GM12878 (cell line): ENCODE data around the gene IFRD2. TPM values are rescaled to one million over a fixed set of nuclear protein-coding genes. Genes with fewer than 3 reads are reported as not detected.

ENCODE experiments used
- ATAC-seq: fragments of 200-7000 bp; cut with Tn5 transposase; 3 replicates; pipeline ENCODE4 v1.9.1; 2020; ENCODE audit warnings: mild to moderate bottlenecking, moderate library complexity
- BruUV-seq: library from RNA; stranded (reverse); fragments of 400-500 nt; replicated peaks from 2 replicates; lab custom pipeline; 2021; lab: Mats Ljungman, UMichigan
- CTCF ChIA-PET: fragments of 300-600 bp; sonication (Branson Sonifier 250); formaldehyde crosslinking; extraction: SDS; loops from one replicate; lab custom pipeline; 2021; ENCODE audit warnings: inconsistent platforms; lab: Yijun Ruan, JAX
- POLR2A ChIA-PET: fragments of 350-600 bp; formaldehyde crosslinking; extraction: SDS; loops from one replicate; lab custom pipeline; 2021; ENCODE audit warnings: inconsistent platforms; lab: Charles Lee
- RAD21 ChIA-PET: fragments of 300-600 bp; sonication (Branson Sonifier 250); formaldehyde crosslinking; loops from one replicate; lab custom pipeline; 2023; ENCODE audit warnings: antibody characterized with exemption; ENCODE audit not compliant: unreplicated experiment; lab: Charles Lee
- SMC1A ChIA-PET: fragments of 300-600 bp; sonication (Branson Sonifier 250); formaldehyde crosslinking; loops from one replicate; lab custom pipeline; 2023; ENCODE audit not compliant: unreplicated experiment, uncharacterized antibody; lab: Charles Lee
- DNase-seq: peaks from one replicate; pipeline ENCODE4 v3.0.0-alpha.2; 2011; ENCODE audit warnings: low read depth, low spot score
- FAIRE-seq: peaks from 3 replicates; lab custom pipeline; 2011; peaks lifted over from hg19 to GRCh38; lab: Jason Lieb, UNC
- H2AFZ ChIP-seq: 2 replicates; pipeline ENCODE4 v1.6.0; 2011; ENCODE audit warnings: low read depth, low read length, control low read depth; ENCODE audit not compliant: control insufficient read depth
- H3K27ac ChIP-seq: 2 replicates; pipeline ENCODE4 v1.5.1; 2011; ENCODE audit warnings: control low read depth; ENCODE audit not compliant: control insufficient read depth, insufficient read depth
- H3K27me3 ChIP-seq, 2 experiments: replicated peaks in 1 of 2; 2 replicates each; pipeline versions ENCODE4 v1.6.0 to v1.6.1; 2011; ENCODE audit warnings: low read length in 1 of 2; ENCODE audit not compliant: control insufficient read depth in 2 of 2, insufficient read depth in 2 of 2
- H3K36me3 ChIP-seq, 2 experiments: 2 replicates each; pipeline ENCODE4 v1.5.1; 2011; ENCODE audit warnings: low read length in 1 of 2; ENCODE audit not compliant: control insufficient read depth in 2 of 2, insufficient read depth in 2 of 2
- H3K4me1 ChIP-seq: 2 replicates; pipeline ENCODE4 v1.6.1; 2011; ENCODE audit warnings: mild to moderate bottlenecking, low read length, moderate library complexity, mixed read lengths; ENCODE audit not compliant: control insufficient read depth, insufficient read depth
- H3K4me2 ChIP-seq: 2 replicates; pipeline ENCODE4 v1.6.0; 2011; ENCODE audit warnings: control low read depth; ENCODE audit not compliant: control insufficient read depth, insufficient read depth
- H3K4me3 ChIP-seq: fragments of 200-600 bp; sonication (generic); 2 replicates; pipeline ENCODE4 v1.5.1; 2016
- H3K79me2 ChIP-seq: 2 replicates; pipeline ENCODE4 v1.6.0; 2011; ENCODE audit warnings: low read length; ENCODE audit not compliant: control insufficient read depth, insufficient read depth
- H3K9ac ChIP-seq: 2 replicates; pipeline ENCODE4 v1.8.0; 2011; ENCODE audit warnings: low read length, control low read depth, mixed read lengths; ENCODE audit not compliant: control insufficient read depth, insufficient read depth
- H3K9me3 ChIP-seq: replicated peaks from 3 replicates; pipeline ENCODE4 v1.5.1; 2011; ENCODE audit warnings: mild to moderate bottlenecking, low read length; ENCODE audit not compliant: control insufficient read depth, insufficient read depth
- H4K20me1 ChIP-seq: 2 replicates; pipeline ENCODE4 v1.6.0; 2011; ENCODE audit not compliant: control insufficient read depth, insufficient read depth
- DPF2 ChIP-seq: fragments of 450-650 bp; IDR thresholded peaks from 2 replicates; pipeline ENCODE4 v1.6.1; 2017; ENCODE audit warnings: mild to moderate bottlenecking
- E2F4 ChIP-seq: IDR thresholded peaks from 2 replicates; pipeline ENCODE4 v1.6.1; 2012; ENCODE audit warnings: low read depth, low read length, improper control_type of control experiment
- EED ChIP-seq: sonication (generic); IDR thresholded peaks from 2 replicates; pipeline ENCODE4 v1.6.1; 2016; ENCODE audit warnings: antibody characterized with exemption, low read depth
- EP300 ChIP-seq, 2 experiments: fragments of 150-350 bp in 1 of 2; IDR thresholded peaks; 2 replicates each; pipeline ENCODE4 v1.6.1; 2011 to 2012; ENCODE audit warnings: low read depth in 2 of 2, low read length in 2 of 2, borderline replicate concordance in 1 of 2, improper control_type of control experiment in 1 of 2, inconsistent platforms in 1 of 2; ENCODE audit not compliant: control insufficient read depth in 1 of 2
- IRF5 ChIP-seq: fragments of 450-650 bp; IDR thresholded peaks from 2 replicates; pipeline ENCODE4 v1.6.1; 2017; ENCODE audit warnings: borderline replicate concordance
- REST ChIP-seq: IDR thresholded peaks from 2 replicates; pipeline ENCODE4 v1.6.1; 2012; ENCODE audit warnings: mild to moderate bottlenecking, low read depth, low read length
- YY1 ChIP-seq: IDR thresholded peaks from 2 replicates; pipeline ENCODE4 v1.6.1; 2011; ENCODE audit warnings: low read depth, mild to moderate bottlenecking, low read length
- ZNF207 ChIP-seq: fragments of 450-650 bp; IDR thresholded peaks from 2 replicates; pipeline ENCODE4 v1.6.1; 2014; ENCODE audit warnings: antibody characterized with exemption, mild to moderate bottlenecking, borderline replicate concordance
- ZNF274 ChIP-seq: IDR thresholded peaks from one replicate; pipeline ENCODE4 v1.8.0; 2011; ENCODE audit not compliant: insufficient read length, insufficient read depth
- WGBS: methylation state at CpG from one replicate; pipeline ENCODE4 v1.1.6; 2016; ENCODE audit warnings: low lambda C conversion rate; ENCODE audit not compliant: insufficient replicate concordance, insufficient coverage; ENCODE audit errors: missing lambda C conversion rate; 5-methylcytosine and 5-hydroxymethylcytosine counted together
- in situ Hi-C: fragments of 300-500 bp; cut with MboI; formaldehyde crosslinking; loops from 9 replicates; pipeline ENCODE4 v1.14.3; 2018; ENCODE audit warnings: mixed read lengths
- intact Hi-C: fragments of 100-400 bp; cut with micrococcal nuclease; formaldehyde crosslinking; loops from one replicate; pipeline ENCODE4 v1.14.2; 2022; ENCODE audit not compliant: unreplicated experiment
- polyA plus RNA-seq, 11 experiments: library from polyadenylated mRNA; depleted of rRNA in 4 of 11; unstranded in 6 of 11; stranded (reverse) in 5 of 11; fragments of >200 nt; fragmentation: Nextera tagmentation in 4 of 11; fragmentation: Illumina TruSeq in 1 of 11; extraction: Ambion mirVana in 4 of 11; extraction: Trizol in 1 of 11; gene quantifications; 1 replicate in 1 of 11; 2 replicates in 10 of 11; pipeline versions ENCODE4 v1.2.1 to v1.2.3, GENCODE V29; 2011 to 2016; ENCODE audit warnings: inconsistent platforms in 2 of 11, missing spikeins in 2 of 11, low read depth in 1 of 11
- total RNA-seq, 4 experiments: library from RNA; depleted of rRNA in 3 of 4; stranded (reverse); fragments of >200 nt in 3 of 4; fragmentation: Illumina TruSeq in 1 of 4; extraction: Trizol in 1 of 4; gene quantifications; 2 replicates each; pipeline versions ENCODE4 v1.2.1 to v1.2.3, GENCODE V29; 2013 to 2021
- TF ChIP-seq, protein P1 (sequence below): fragments of 450-650 bp; IDR thresholded peaks from 2 replicates; pipeline ENCODE4 v1.6.1; 2018; ENCODE audit warnings: borderline replicate concordance, mild to moderate bottlenecking; ENCODE audit not compliant: partially characterized antibody
- TF ChIP-seq, protein P2 (sequence below): fragments of 450-650 bp; formaldehyde crosslinking; IDR thresholded peaks from 2 replicates; pipeline ENCODE4 v1.5.0; 2022; ENCODE audit warnings: mild to moderate bottlenecking, missing genetic modification characterization

IFRD2 gene
- total and polyA plus RNA-seq, 10 of the 15 experiments (the other 5 are each of a cell fraction or from before 2014, with no cell fraction given) = 19.1 to 153 (median 80.3) TPM

- Histone ChIP-seq H4K20me1 (peaks cover 5% of the 10 kb centered on the region), H3K27me3 (no peaks in the 10 kb centered on the region), H3K36me3 (peaks cover 37 to 54% of the 10 kb centered on the region in 2 experiments), H3K9me3 (peaks cover 13% of the 10 kb centered on the region; the same call in 1 of the 3 replicates), H3K4me3 (no peak overlapping the region), H3K27ac (no peak overlapping the region), H3K9ac (no peak overlapping the region), H3K4me2 (no peak overlapping the region), H3K79me2 (peaks cover 9% of the 10 kb centered on the region), H2AFZ (no peak overlapping the region), H3K4me1 (peaks cover 5% of the 10 kb centered on the region; the same call in 1 of the 2 replicates)
- POLR2A ChIA-PET = no interaction called here
- ATAC-seq = no peak
- RAD21 ChIA-PET = interaction anchor here (1.0 kb wide), 1 partner anchor 9 kb away, joined by 4 read pairs; no protein-coding TSS in a partner anchor
- no peak for FAIRE-seq
- intact Hi-C loops = no loop called here
- DNase-seq = no peak
- BruUV-seq = no TSS peak
- 94% methylated on average over 9 of the region's 9 CpGs for WGBS
- in situ Hi-C loops = no loop called here
- SMC1A ChIA-PET = no interaction called here
- CTCF ChIA-PET = interaction anchor here (1.6 kb wide), 1 partner anchor 29 kb away, joined by 4 read pairs; no protein-coding TSS in a partner anchor
- TF ChIP-seq DPF2 (no peak), REST (no peak), ZNF207 (no peak), EED (no peak), YY1 (no peak), ZNF274 (no peak), E2F4 (no peak), EP300 (IDR thresholded peaks at IDR 0.05; ENCODE audit: borderline replicate concordance in 1 of 2, control insufficient read depth in 1 of 2, low read depth in 2 of 2, low read length in 2 of 2) (no peak), IRF5 (no peak)
- TF ChIP-seq, protein P1, sequence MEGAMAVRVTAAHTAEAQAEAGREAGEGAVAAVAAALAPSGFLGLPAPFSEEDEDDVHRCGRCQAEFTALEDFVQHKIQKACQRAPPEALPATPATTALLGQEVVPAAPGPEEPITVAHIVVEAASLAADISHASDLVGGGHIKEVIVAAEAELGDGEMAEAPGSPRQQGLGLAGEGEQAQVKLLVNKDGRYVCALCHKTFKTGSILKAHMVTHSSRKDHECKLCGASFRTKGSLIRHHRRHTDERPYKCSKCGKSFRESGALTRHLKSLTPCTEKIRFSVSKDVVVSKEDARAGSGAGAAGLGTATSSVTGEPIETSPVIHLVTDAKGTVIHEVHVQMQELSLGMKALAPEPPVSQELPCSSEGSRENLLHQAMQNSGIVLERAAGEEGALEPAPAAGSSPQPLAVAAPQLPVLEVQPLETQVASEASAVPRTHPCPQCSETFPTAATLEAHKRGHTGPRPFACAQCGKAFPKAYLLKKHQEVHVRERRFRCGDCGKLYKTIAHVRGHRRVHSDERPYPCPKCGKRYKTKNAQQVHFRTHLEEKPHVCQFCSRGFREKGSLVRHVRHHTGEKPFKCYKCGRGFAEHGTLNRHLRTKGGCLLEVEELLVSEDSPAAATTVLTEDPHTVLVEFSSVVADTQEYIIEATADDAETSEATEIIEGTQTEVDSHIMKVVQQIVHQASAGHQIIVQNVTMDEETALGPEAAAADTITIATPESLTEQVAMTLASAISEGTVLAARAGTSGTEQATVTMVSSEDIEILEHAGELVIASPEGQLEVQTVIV = no peak
- TF ChIP-seq, protein P2, sequence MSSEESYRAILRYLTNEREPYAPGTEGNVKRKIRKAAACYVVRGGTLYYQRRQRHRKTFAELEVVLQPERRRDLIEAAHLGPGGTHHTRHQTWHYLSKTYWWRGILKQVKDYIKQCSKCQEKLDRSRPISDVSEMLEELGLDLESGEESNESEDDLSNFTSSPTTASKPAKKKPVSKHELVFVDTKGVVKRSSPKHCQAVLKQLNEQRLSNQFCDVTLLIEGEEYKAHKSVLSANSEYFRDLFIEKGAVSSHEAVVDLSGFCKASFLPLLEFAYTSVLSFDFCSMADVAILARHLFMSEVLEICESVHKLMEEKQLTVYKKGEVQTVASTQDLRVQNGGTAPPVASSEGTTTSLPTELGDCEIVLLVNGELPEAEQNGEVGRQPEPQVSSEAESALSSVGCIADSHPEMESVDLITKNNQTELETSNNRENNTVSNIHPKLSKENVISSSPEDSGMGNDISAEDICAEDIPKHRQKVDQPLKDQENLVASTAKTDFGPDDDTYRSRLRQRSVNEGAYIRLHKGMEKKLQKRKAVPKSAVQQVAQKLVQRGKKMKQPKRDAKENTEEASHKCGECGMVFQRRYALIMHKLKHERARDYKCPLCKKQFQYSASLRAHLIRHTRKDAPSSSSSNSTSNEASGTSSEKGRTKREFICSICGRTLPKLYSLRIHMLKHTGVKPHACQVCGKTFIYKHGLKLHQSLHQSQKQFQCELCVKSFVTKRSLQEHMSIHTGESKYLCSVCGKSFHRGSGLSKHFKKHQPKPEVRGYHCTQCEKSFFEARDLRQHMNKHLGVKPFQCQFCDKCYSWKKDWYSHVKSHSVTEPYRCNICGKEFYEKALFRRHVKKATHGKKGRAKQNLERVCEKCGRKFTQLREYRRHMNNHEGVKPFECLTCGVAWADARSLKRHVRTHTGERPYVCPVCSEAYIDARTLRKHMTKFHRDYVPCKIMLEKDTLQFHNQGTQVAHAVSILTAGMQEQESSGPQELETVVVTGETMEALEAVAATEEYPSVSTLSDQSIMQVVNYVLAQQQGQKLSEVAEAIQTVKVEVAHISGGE = no peak
These were observed 37.0 kb downstream of the IFRD2 start for GRCh38 chr3:50255251-50255615.
